H1 (cell line): ENCODE measurements around the gene ZNF433. TPM values are rescaled to one million over a fixed set of nuclear protein-coding genes. Genes with fewer than 3 reads are reported as not detected.

Experiments
- CTCF ChIA-PET: fragments of 300-600 bp; sonication (Branson Sonifier 250); formaldehyde crosslinking; loops from one replicate; lab custom pipeline; 2021; ENCODE audit not compliant: partially characterized antibody; lab: Charles Lee
- POLR2A ChIA-PET: fragments of 300-600 bp; sonication (Branson Sonifier 250); formaldehyde crosslinking; loops from one replicate; lab custom pipeline; 2021; ENCODE audit warnings: inconsistent platforms; ENCODE audit not compliant: partially characterized antibody; lab: Charles Lee
- DNase-seq, 2 experiments: peaks; one replicate each; pipeline versions ENCODE4 v3.0.0 to v3.0.0-alpha.2; 2010 to 2022; ENCODE audit warnings: low spot score in 2 of 2, low read depth in 1 of 2, mixed read lengths in 1 of 2
- FAIRE-seq: peaks from 2 replicates; lab custom pipeline; 2011; peaks lifted over from hg19 to GRCh38; lab: Jason Lieb, UNC
- H2AFZ ChIP-seq: 2 replicates; pipeline ENCODE4 v1.8.1; 2012; ENCODE audit warnings: low read length, inconsistent platforms
- H2AK5ac ChIP-seq: 2 replicates; pipeline ENCODE4 v1.6.1; 2013; ENCODE audit warnings: low read depth, low read length
- H2BK120ac ChIP-seq: replicated peaks from 2 replicates; pipeline ENCODE3; 2013; ENCODE audit warnings: low read depth, low read length, inconsistent platforms
- H2BK12ac ChIP-seq: 2 replicates; pipeline ENCODE4 v1.6.1; 2013; ENCODE audit warnings: low read depth, low read length
- H2BK15ac ChIP-seq: 2 replicates; pipeline ENCODE4 v1.6.1; 2013; ENCODE audit warnings: low read length
- H2BK20ac ChIP-seq: 2 replicates; pipeline ENCODE4 v1.6.1; 2013; ENCODE audit warnings: low read length
- H2BK5ac ChIP-seq: 2 replicates; pipeline ENCODE4 v1.6.1; 2013; ENCODE audit warnings: low read depth, low read length
- H3K14ac ChIP-seq: 2 replicates; pipeline ENCODE4 v1.6.1; 2013; ENCODE audit warnings: inconsistent platforms; ENCODE audit not compliant: insufficient read length
- H3K18ac ChIP-seq: 2 replicates; pipeline ENCODE4 v1.6.1; 2013; ENCODE audit warnings: low read length; ENCODE audit errors: extremely low read depth
- H3K23ac ChIP-seq: 2 replicates; pipeline ENCODE4 v1.6.1; 2013; ENCODE audit warnings: inconsistent platforms; ENCODE audit not compliant: insufficient read length
- H3K23me2 ChIP-seq: 2 replicates; pipeline ENCODE4 v1.6.1; 2013; ENCODE audit warnings: low read depth, low read length
- H3K27ac ChIP-seq: 2 replicates; pipeline ENCODE4 v1.6.1; 2011; ENCODE audit warnings: low read depth, low read length, inconsistent platforms
- H3K27me3 ChIP-seq, 4 experiments: replicated peaks in 1 of 4; 1 replicate in 1 of 4; 2 replicates in 3 of 4; pipeline versions ENCODE4 v1.6.1 to v1.8.1; 2011 to 2013; ENCODE audit warnings: low read length in 3 of 4, mild to moderate bottlenecking in 3 of 4, inconsistent platforms in 2 of 4, mixed read lengths in 2 of 4, moderate library complexity in 1 of 4; ENCODE audit not compliant: control insufficient read depth in 3 of 4, insufficient read depth in 3 of 4; ENCODE audit errors: extremely low read depth in 1 of 4
- H3K36me3 ChIP-seq, 4 experiments: 2 replicates each; pipeline versions ENCODE4 v1.6.1 to v1.8.1; 2011 to 2013; ENCODE audit warnings: mild to moderate bottlenecking in 4 of 4, low read length in 3 of 4, moderate library complexity in 2 of 4, control low read depth in 1 of 4, inconsistent platforms in 1 of 4; ENCODE audit not compliant: insufficient read depth in 4 of 4, control insufficient read depth in 2 of 4
- H3K4ac ChIP-seq: replicated peaks from 2 replicates; pipeline ENCODE3; 2013; ENCODE audit warnings: low read length, low read depth, mixed read lengths, inconsistent platforms; ENCODE audit not compliant: insufficient read length
- H3K4me1 ChIP-seq, 4 experiments: replicated peaks in 1 of 4; 1 replicate in 1 of 4; 2 replicates in 3 of 4; pipeline versions ENCODE4 v1.6.1 to v1.8.1; 2011 to 2013; ENCODE audit warnings: low read length in 3 of 4, inconsistent platforms in 2 of 4, mixed read lengths in 1 of 4; ENCODE audit not compliant: insufficient read depth in 4 of 4, control insufficient read depth in 3 of 4
- H3K4me2 ChIP-seq, 2 experiments: 2 replicates each; pipeline versions ENCODE4 v1.6.1 to v1.8.1; 2011 to 2013; ENCODE audit warnings: low read depth in 2 of 2, low read length in 2 of 2, control low read depth in 1 of 2, inconsistent platforms in 1 of 2, mild to moderate bottlenecking in 1 of 2; ENCODE audit not compliant: insufficient read depth in 1 of 2
- H3K4me3 ChIP-seq, 4 experiments: fragments of 200-600, 300-600 bp in 1 of 4; sonication (generic), shearing (Covaris generic), sonication (Bioruptor Twin) in 1 of 4; 2 replicates each; pipeline versions ENCODE4 v1.5.1 to v1.8.1; 2011 to 2016; ENCODE audit warnings: low read length in 4 of 4, low read depth in 3 of 4, control low read depth in 2 of 4, inconsistent platforms in 2 of 4, mild to moderate bottlenecking in 2 of 4, mixed read lengths in 1 of 4, moderate library complexity in 1 of 4; ENCODE audit not compliant: insufficient read depth in 2 of 4; ENCODE audit errors: extremely low read depth in 1 of 4
- H3K56ac ChIP-seq: replicated peaks from 2 replicates; pipeline ENCODE3; 2013; ENCODE audit warnings: low read depth, mild to moderate bottlenecking, mixed read lengths, low read length, inconsistent platforms; ENCODE audit not compliant: insufficient read length
- H3K79me1 ChIP-seq: 2 replicates; pipeline ENCODE4 v1.6.1; 2013; ENCODE audit warnings: low read depth, low read length, control low read depth
- H3K79me2 ChIP-seq, 2 experiments: 2 replicates each; pipeline versions ENCODE4 v1.6.1 to v1.8.1; 2012 to 2013; ENCODE audit warnings: low read length in 2 of 2, mild to moderate bottlenecking in 2 of 2, inconsistent platforms in 1 of 2; ENCODE audit not compliant: insufficient read depth in 2 of 2, control insufficient read depth in 1 of 2
- H3K9ac ChIP-seq, 4 experiments: replicated peaks in 1 of 4; 1 replicate in 1 of 4; 2 replicates in 3 of 4; pipeline versions ENCODE4 v1.6.1 to v1.8.1; 2011 to 2013; ENCODE audit warnings: low read depth in 3 of 4, low read length in 3 of 4, control low read depth in 2 of 4, mild to moderate bottlenecking in 2 of 4, moderate library complexity in 2 of 4, inconsistent platforms in 1 of 4; ENCODE audit errors: extremely low read depth in 1 of 4
- H3K9me3 ChIP-seq, 2 experiments: 2 replicates each; pipeline versions ENCODE4 v1.6.1 to v1.8.1; 2012 to 2013; ENCODE audit warnings: mild to moderate bottlenecking in 2 of 2, moderate library complexity in 2 of 2, control low read depth in 1 of 2, inconsistent platforms in 1 of 2, low read depth in 1 of 2, low read length in 1 of 2, mixed read lengths in 1 of 2; ENCODE audit not compliant: insufficient read depth in 2 of 2
- H4K20me1 ChIP-seq, 2 experiments: replicated peaks in 1 of 2; 2 replicates each; pipeline versions ENCODE3 to v1.8.1; 2011 to 2013; ENCODE audit warnings: inconsistent platforms in 2 of 2, low read length in 2 of 2, mild to moderate bottlenecking in 1 of 2; ENCODE audit not compliant: insufficient read depth in 2 of 2, control insufficient read depth in 1 of 2
- H4K5ac ChIP-seq: 2 replicates; pipeline ENCODE4 v1.6.1; 2013; ENCODE audit warnings: low read length, low read depth, mixed read lengths, inconsistent platforms; ENCODE audit not compliant: insufficient read length
- H4K8ac ChIP-seq: 2 replicates; pipeline ENCODE4 v1.8.0; 2013; ENCODE audit warnings: mild to moderate bottlenecking, moderate library complexity, low read length, inconsistent platforms; ENCODE audit not compliant: insufficient read depth; ENCODE audit errors: extremely low read depth
- H4K91ac ChIP-seq: replicated peaks from 2 replicates; pipeline ENCODE3; 2013; ENCODE audit warnings: low read length, mixed read lengths, inconsistent platforms; ENCODE audit not compliant: insufficient read length
- BRCA1 ChIP-seq: IDR thresholded peaks from 2 replicates; pipeline ENCODE4 v1.6.1; 2012; ENCODE audit warnings: low read depth, low read length, improper control_type of control experiment
- CBX8 ChIP-seq: fragments of 300-800, 300-1000 bp; sonication (generic); IDR thresholded peaks from 2 replicates; pipeline ENCODE4 v1.7.1; 2016; ENCODE audit warnings: low read depth, low read length, borderline replicate concordance
- CHD2 ChIP-seq: IDR thresholded peaks from 2 replicates; pipeline ENCODE4 v1.6.1; 2012; ENCODE audit warnings: low read length, improper control_type of control experiment
- HDAC2 ChIP-seq, 2 experiments: fragments of 300-600 bp in 1 of 2; sonication (generic) in 1 of 2; IDR thresholded peaks; 2 replicates each; pipeline ENCODE4 v1.6.1; 2011 to 2012; ENCODE audit warnings: low read depth in 2 of 2, low read length in 2 of 2, mild to moderate bottlenecking in 2 of 2, moderate library complexity in 2 of 2, borderline replicate concordance in 1 of 2, inconsistent platforms in 1 of 2
- NRF1 ChIP-seq: IDR thresholded peaks from 2 replicates; pipeline ENCODE4 v1.6.1; 2011; ENCODE audit warnings: mild to moderate bottlenecking, low read depth, low read length, improper control_type of control experiment
- RAD21 ChIP-seq, 2 experiments: IDR thresholded peaks in 1 of 2; conservative IDR thresholded peaks in 1 of 2; 2 replicates each; pipeline ENCODE4 v1.6.1; 2011; ENCODE audit warnings: low read depth in 2 of 2, low read length in 2 of 2, improper control_type of control experiment in 1 of 2, inconsistent platforms in 1 of 2, mild to moderate bottlenecking in 1 of 2, moderate library complexity in 1 of 2
- RBBP5 ChIP-seq: IDR thresholded peaks from 2 replicates; pipeline ENCODE4 v1.7.1; 2012; ENCODE audit warnings: low read depth, mild to moderate bottlenecking, inconsistent platforms, low read length, moderate library complexity, borderline replicate concordance
- RFX5 ChIP-seq: IDR thresholded peaks from 2 replicates; pipeline ENCODE4 v1.6.1; 2011; ENCODE audit warnings: low read depth, low read length, improper control_type of control experiment, borderline replicate concordance
- SAP30 ChIP-seq: fragments of 300-600 bp; sonication (generic); IDR thresholded peaks from 2 replicates; pipeline ENCODE4 v1.7.1; 2012; ENCODE audit warnings: low read length, moderate library complexity, mild to moderate bottlenecking, inconsistent platforms; ENCODE audit not compliant: insufficient read depth, insufficient replicate concordance
- SP2 ChIP-seq: IDR thresholded peaks from 2 replicates; pipeline ENCODE4 v1.6.1; 2012; ENCODE audit warnings: mild to moderate bottlenecking, low read length, inconsistent platforms
- YY1 ChIP-seq: IDR thresholded peaks from 2 replicates; pipeline ENCODE4 v1.6.1; 2011; ENCODE audit warnings: low read depth, mild to moderate bottlenecking, low read length
- WGBS, 2 experiments: shearing (Covaris generic) in 1 of 2; methylation state at CpG; one replicate each; pipeline versions ENCODE4 v1.1.6 to v1.1.7; 2013 to 2015; ENCODE audit warnings: low lambda C conversion rate in 2 of 2, mixed read lengths in 2 of 2, inconsistent platforms in 1 of 2, low coverage in 1 of 2, missing lambda C conversion rate in 1 of 2; ENCODE audit not compliant: insufficient replicate concordance in 2 of 2, insufficient coverage in 1 of 2, insufficient read length in 1 of 2; ENCODE audit errors: extremely low coverage in 1 of 2, missing lambda C conversion rate in 1 of 2; 5-methylcytosine and 5-hydroxymethylcytosine counted together
- polyA plus RNA-seq, 7 experiments: library from polyadenylated mRNA; depleted of rRNA in 3 of 7; stranded (reverse) in 5 of 7; unstranded in 2 of 7; fragments of >200 nt in 5 of 7; fragments of 200-250 nt in 2 of 7; gene quantifications; 1 replicate in 5 of 7; 2 replicates in 1 of 7; 4 replicates in 1 of 7; pipeline versions ENCODE4 v1.2.1 to v1.2.3, GENCODE V29; 2011 to 2013; ENCODE audit warnings: missing spikeins in 2 of 7, mixed read lengths in 2 of 7
- total RNA-seq: library from RNA; stranded (reverse); fragmentation: NEBNext Ultra II Directional; extraction: Animal tissue kit (Norgen Biotek cat#: 25700); gene quantifications from 2 replicates; pipeline ENCODE4 v1.2.1, GENCODE V29; 2021

The ZNF433 gene
- total and polyA plus RNA-seq, 2 of the 8 experiments (the other 6 are each of a cell fraction or from before 2014, with no cell fraction given): 0.68 to 1.8 TPM

GRCh38 chr19:12000152-12000981 is 35.1 kb downstream of the ZNF433 start:
- Histone ChIP-seq H3K4me3 (no peak overlapping the region), H3K14ac (no peak overlapping the region), H3K56ac (no peak overlapping the region), H3K27ac (no peak overlapping the region), H3K79me1 (peaks cover 4% of the 10 kb centered on the region; the same call in 1 of the 2 replicates), H3K9ac (no peak overlapping the region), H3K4me2 (no peak overlapping the region), H2AK5ac (no peak overlapping the region), H2BK20ac (no peak overlapping the region), H3K4me1 (no peaks in the 10 kb centered on the region; a peak in 2 of 7 replicates), H2BK120ac (no peak overlapping the region), H4K5ac (no peak overlapping the region), H2AFZ (no peak overlapping the region), H3K23me2 (no peaks in the 10 kb centered on the region; the same call in 1 of the 2 replicates), H3K36me3 (peaks cover 0 to 14% (median 2%) of the 10 kb centered on the region in 4 experiments; a peak in 4 of 8 replicates), H2BK15ac (no peak overlapping the region), H4K8ac (no peak overlapping the region), H3K27me3 (no peaks in the 10 kb centered on the region), H2BK5ac (no peak overlapping the region), H3K9me3 (no peaks in the 10 kb centered on the region; a peak in 1 of 4 replicates), H3K79me2 (peaks cover 2 to 45% of the 10 kb centered on the region in 2 experiments; a peak in 3 of 4 replicates), H3K18ac (no peak overlapping the region), H4K20me1 (peaks cover 2 to 4% of the 10 kb centered on the region in 2 experiments), H2BK12ac (no peak overlapping the region), H3K23ac (no peak overlapping the region), H4K91ac (no peak overlapping the region), H3K4ac (no peak overlapping the region)
- ChIA-PET CTCF (interaction anchor here (0.7 to 3.2 kb wide), 6 partner anchors 10 to 140 kb away, joined by 3 to 30 read pairs (median 3); partner anchors contain the start of gene ZNF20), POLR2A (interaction anchor here (0.8 to 1.6 kb wide), 5 partner anchors 11 to 52 kb away, joined by 3 to 5 read pairs (median 4); partner anchors contain the start of genes ZNF433 and ZNF763)
- DNase-seq (no peak), FAIRE-seq (no peak)
- WGBS, 2 experiments: 79% methylated on average over 9 of the region's 9 CpGs; no CpG with 5 or more reads in 1 of the 2 experiments
- TF ChIP-seq RFX5: no peak
- TF ChIP-seq HDAC2 (IDR thresholded peaks at IDR 0.05; ENCODE audit: borderline replicate concordance in 1 of 2, low read depth in 2 of 2, low read length in 2 of 2): no peak
- no peak for TF ChIP-seq RBBP5
- no peak for TF ChIP-seq YY1
- no peak for TF ChIP-seq CBX8
- no peak for TF ChIP-seq RAD21 (IDR thresholded peaks at IDR 0.05 in 1 of 2, conservative IDR thresholded peaks at IDR 0.05 in 1 of 2; ENCODE audit: low read depth in 2 of 2, low read length in 2 of 2)
- TF ChIP-seq CHD2: no peak
- TF ChIP-seq NRF1: no peak
- no peak for TF ChIP-seq SAP30
- TF ChIP-seq BRCA1: no peak
- no peak for TF ChIP-seq SP2
